BLaER1 (cell line): ENCODE data around the gene TMTC2.

Source experiments
- H3K27ac ChIP-seq: shearing (Covaris generic); formaldehyde crosslinking; 2 replicates; pipeline ENCODE4 v1.8.1; 2022
- H3K27me3 ChIP-seq: shearing (Covaris generic); formaldehyde crosslinking; 2 replicates; pipeline ENCODE4 v1.8.1; 2022
- H3K36me3 ChIP-seq: shearing (Covaris generic); formaldehyde crosslinking; 2 replicates; pipeline ENCODE4 v1.8.1; 2022
- H3K4me1 ChIP-seq: shearing (Covaris generic); formaldehyde crosslinking; 2 replicates; pipeline ENCODE4 v1.8.1; 2022
- H3K4me2 ChIP-seq: shearing (Covaris generic); formaldehyde crosslinking; 2 replicates; pipeline ENCODE4 v1.8.1; 2022
- H3K4me3 ChIP-seq: shearing (Covaris generic); formaldehyde crosslinking; 2 replicates; pipeline ENCODE4 v1.8.1; 2022
- H3K9ac ChIP-seq: shearing (Covaris generic); formaldehyde crosslinking; 2 replicates; pipeline ENCODE4 v1.8.1; 2022
- H3K9me3 ChIP-seq: shearing (Covaris generic); formaldehyde crosslinking; 2 replicates; pipeline ENCODE4 v1.8.1; 2022
- H4K20me1 ChIP-seq: shearing (Covaris generic); formaldehyde crosslinking; 2 replicates; pipeline ENCODE4 v1.8.1; 2022
- Cebpa-rat ChIP-seq: shearing (Covaris generic); IDR thresholded peaks from 2 replicates; pipeline ENCODE4 v1.8.1; 2022

The TMTC2 gene

GRCh38 chr12:82682326-82682725 is 4.4 kb upstream of the TMTC2 start:
- no peaks in the 10 kb centered on the region for H3K9me3 ChIP-seq
- H3K4me1 ChIP-seq: no peaks in the 10 kb centered on the region
- no peak overlapping the region for H3K27ac ChIP-seq
- no peak for TF ChIP-seq Cebpa-rat
- no peaks in the 10 kb centered on the region for H3K27me3 ChIP-seq
- no peak overlapping the region for H3K4me2 ChIP-seq
- no peak overlapping the region for H3K9ac ChIP-seq
- H3K36me3 ChIP-seq: no peaks in the 10 kb centered on the region
- no peak overlapping the region for H3K4me3 ChIP-seq
- no peaks in the 10 kb centered on the region for H4K20me1 ChIP-seq

GRCh38 chr12:82682851-82683261 is 3.9 kb upstream of the TMTC2 start:
- Histone ChIP-seq H3K9me3 (no peaks in the 10 kb centered on the region), H3K4me2 (no peak overlapping the region), H3K27me3 (peaks cover 2% of the 10 kb centered on the region; the same call in 1 of the 2 replicates), H4K20me1 (no peaks in the 10 kb centered on the region), H3K27ac (no peak overlapping the region), H3K4me3 (no peak overlapping the region), H3K9ac (no peak overlapping the region), H3K4me1 (no peaks in the 10 kb centered on the region), H3K36me3 (no peaks in the 10 kb centered on the region)
- no peak for TF ChIP-seq Cebpa-rat

GRCh38 chr12:82685790-82686167 is 927 bp upstream of the TMTC2 start:
- no peak overlapping the region for H3K27ac ChIP-seq
- H3K9ac ChIP-seq: peak overlapping the region; percentile 76

GRCh38 chr12:82687021-82688011 is 610 bp downstream of the TMTC2 start:
- Histone ChIP-seq H3K36me3 (no peaks in the 10 kb centered on the region), H3K27ac (peak overlapping the region; percentile 46; the same call in 1 of the 2 replicates), H3K4me3 (peak overlapping the region; percentile 88), H3K4me2 (peak overlapping the region; percentile 97), H3K27me3 (peaks cover 13% of the 10 kb centered on the region; the same call in 1 of the 2 replicates), H3K9ac (peak overlapping the region; percentile 76), H4K20me1 (no peaks in the 10 kb centered on the region), H3K4me1 (peaks cover 8% of the 10 kb centered on the region), H3K9me3 (no peaks in the 10 kb centered on the region)
- TF ChIP-seq Cebpa-rat: no peak

More at GRCh38 chr12:82685790-82686167, 927 bp upstream of the TMTC2 start:
- H3K9me3 ChIP-seq: no peaks in the 10 kb centered on the region
- H3K4me1 ChIP-seq: peaks cover 8% of the 10 kb centered on the region
- H3K36me3 ChIP-seq: no peaks in the 10 kb centered on the region
- TF ChIP-seq Cebpa-rat: no peak
- peaks cover 13% of the 10 kb centered on the region; the same call in 1 of the 2 replicates for H3K27me3 ChIP-seq
- no peaks in the 10 kb centered on the region for H4K20me1 ChIP-seq
- H3K4me3 ChIP-seq: peak overlapping the region; percentile 88
- peak overlapping the region; percentile 97 for H3K4me2 ChIP-seq

GRCh38 chr12:82688035-82688501 is 1.4 kb downstream of the TMTC2 start:
- H3K27ac ChIP-seq: no peak overlapping the region
- H3K4me2 ChIP-seq: peak overlapping the region; percentile 97
- H4K20me1 ChIP-seq: no peaks in the 10 kb centered on the region

GRCh38 chr12:82688596-82688995 is 1.9 kb downstream of the TMTC2 start:
- no peak for TF ChIP-seq Cebpa-rat
- Histone ChIP-seq H3K27ac (no peak overlapping the region), H3K4me3 (peak overlapping the region; percentile 88; the same call in 1 of the 2 replicates), H3K36me3 (no peaks in the 10 kb centered on the region), H3K27me3 (peaks cover 13% of the 10 kb centered on the region; the same call in 1 of the 2 replicates), H4K20me1 (no peaks in the 10 kb centered on the region), H3K4me2 (peak overlapping the region; percentile 97), H3K9ac (no peak overlapping the region), H3K9me3 (no peaks in the 10 kb centered on the region), H3K4me1 (peaks cover 8% of the 10 kb centered on the region)

More at GRCh38 chr12:82688035-82688501, 1.4 kb downstream of the TMTC2 start:
- Histone ChIP-seq H3K4me3 (peak overlapping the region; percentile 88), H3K9me3 (no peaks in the 10 kb centered on the region), H3K9ac (peak overlapping the region; percentile 76), H3K4me1 (peaks cover 8% of the 10 kb centered on the region), H3K27me3 (peaks cover 13% of the 10 kb centered on the region; the same call in 1 of the 2 replicates), H3K36me3 (no peaks in the 10 kb centered on the region)
- no peak for TF ChIP-seq Cebpa-rat

- Histone ChIP-seq H3K4me2 (no peak overlapping the region), H3K4me1 (peaks cover 8% of the 10 kb centered on the region)
These were observed 3.3 kb downstream of the TMTC2 start for GRCh38 chr12:82690006-82690405.

GRCh38 chr12:82691513-82691912 is 4.8 kb downstream of the TMTC2 start:
- H4K20me1 ChIP-seq: no peaks in the 10 kb centered on the region
- H3K4me2 ChIP-seq: no peak overlapping the region
- H3K27ac ChIP-seq: no peak overlapping the region
- H3K4me1 ChIP-seq: peaks cover 8% of the 10 kb centered on the region
- no peaks in the 10 kb centered on the region for H3K9me3 ChIP-seq
- H3K4me3 ChIP-seq: no peak overlapping the region
- TF ChIP-seq Cebpa-rat: no peak
- no peaks in the 10 kb centered on the region for H3K36me3 ChIP-seq
- no peak overlapping the region for H3K9ac ChIP-seq
- H3K27me3 ChIP-seq: peaks cover 13% of the 10 kb centered on the region; the same call in 1 of the 2 replicates

More at GRCh38 chr12:82690006-82690405, 3.3 kb downstream of the TMTC2 start:
- Histone ChIP-seq H3K9ac (no peak overlapping the region), H3K4me3 (no peak overlapping the region), H3K9me3 (no peaks in the 10 kb centered on the region), H4K20me1 (no peaks in the 10 kb centered on the region), H3K36me3 (no peaks in the 10 kb centered on the region), H3K27me3 (peaks cover 13% of the 10 kb centered on the region; the same call in 1 of the 2 replicates), H3K27ac (no peak overlapping the region)
- no peak for TF ChIP-seq Cebpa-rat

- no peaks in the 10 kb centered on the region for H4K20me1 ChIP-seq
- H3K27me3 ChIP-seq: no peaks in the 10 kb centered on the region
- H3K4me3 ChIP-seq: no peak overlapping the region
- no peak overlapping the region for H3K27ac ChIP-seq
- no peak for TF ChIP-seq Cebpa-rat
- H3K9ac ChIP-seq: no peak overlapping the region
- H3K4me2 ChIP-seq: no peak overlapping the region
- H3K9me3 ChIP-seq: no peaks in the 10 kb centered on the region
- no peaks in the 10 kb centered on the region for H3K4me1 ChIP-seq
- no peaks in the 10 kb centered on the region for H3K36me3 ChIP-seq
These were observed 7.6 kb downstream of the TMTC2 start for GRCh38 chr12:82694276-82694675.

GRCh38 chr12:82694970-82695369 is 8.3 kb downstream of the TMTC2 start:
- no peak overlapping the region for H3K4me3 ChIP-seq
- TF ChIP-seq Cebpa-rat: no peak
- no peaks in the 10 kb centered on the region for H3K9me3 ChIP-seq
- H3K4me2 ChIP-seq: no peak overlapping the region
- no peaks in the 10 kb centered on the region for H3K4me1 ChIP-seq
- no peak overlapping the region for H3K9ac ChIP-seq
- no peak overlapping the region for H3K27ac ChIP-seq
- H3K36me3 ChIP-seq: no peaks in the 10 kb centered on the region
- no peaks in the 10 kb centered on the region for H4K20me1 ChIP-seq
- H3K27me3 ChIP-seq: no peaks in the 10 kb centered on the region
